ENCODE measurements around the gene IGSF11.
"Not testable (repeated sequence)": the region's sequence is repeated elsewhere in the genome, so short reads cannot be mapped to it uniquely, and the experiment has no call there.

The IGSF11 gene

DNA sequence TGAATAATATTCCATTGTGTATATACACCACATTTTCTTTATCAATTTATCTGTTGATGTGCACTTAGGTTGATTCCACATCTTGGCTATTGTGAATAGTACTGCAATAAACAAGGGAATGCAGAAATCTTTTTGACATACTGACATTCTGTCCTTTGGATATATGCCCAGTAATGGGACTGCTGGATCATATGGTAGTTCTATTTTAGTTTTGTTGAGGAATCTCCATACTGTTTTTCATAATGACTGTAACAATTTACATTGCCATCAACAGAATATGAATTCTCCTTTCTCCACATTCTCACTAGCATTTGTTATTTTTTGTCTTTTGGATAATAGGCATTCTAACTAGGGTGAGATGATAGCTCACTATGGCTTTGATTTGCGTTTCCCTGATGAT lies 174.7 kb downstream of the IGSF11 start:
- DNase-seq = no peak

DNA sequence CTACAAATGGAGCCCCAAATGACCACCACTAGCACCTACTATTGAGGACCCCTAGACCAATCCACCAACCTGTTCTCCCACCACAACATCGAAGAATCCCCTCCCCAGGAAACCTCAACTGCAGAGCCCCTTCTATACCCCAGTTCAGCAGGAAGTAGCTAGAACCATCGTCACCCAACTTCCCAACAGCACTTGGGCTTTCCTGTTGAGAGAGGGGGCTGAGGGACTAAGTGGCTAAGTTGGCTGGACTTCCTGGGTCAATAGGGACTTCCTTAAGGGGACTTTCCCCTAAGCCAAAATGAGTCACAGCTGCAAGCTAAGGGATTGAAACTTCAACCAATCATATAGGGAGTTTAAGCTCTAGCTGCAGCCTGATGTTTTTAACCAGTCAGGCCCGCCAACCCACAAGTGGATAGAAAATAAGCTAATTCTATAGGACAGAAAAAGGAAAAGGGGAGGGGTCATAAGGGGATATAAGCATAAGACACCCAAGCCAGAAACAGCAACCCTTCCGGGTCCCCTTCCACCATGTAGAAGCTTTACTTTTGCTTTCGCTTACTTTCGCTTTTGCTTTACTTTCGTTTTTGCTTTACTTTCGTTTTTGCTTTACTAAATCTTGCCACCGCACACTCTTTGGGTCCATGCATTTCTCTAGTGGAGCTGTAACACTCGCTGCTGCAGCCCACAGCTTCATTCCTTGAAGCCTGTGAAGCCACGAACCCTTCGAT lies 183.0 kb downstream of the IGSF11 start:
- DNase-seq = not testable (repeated sequence)

DNA sequence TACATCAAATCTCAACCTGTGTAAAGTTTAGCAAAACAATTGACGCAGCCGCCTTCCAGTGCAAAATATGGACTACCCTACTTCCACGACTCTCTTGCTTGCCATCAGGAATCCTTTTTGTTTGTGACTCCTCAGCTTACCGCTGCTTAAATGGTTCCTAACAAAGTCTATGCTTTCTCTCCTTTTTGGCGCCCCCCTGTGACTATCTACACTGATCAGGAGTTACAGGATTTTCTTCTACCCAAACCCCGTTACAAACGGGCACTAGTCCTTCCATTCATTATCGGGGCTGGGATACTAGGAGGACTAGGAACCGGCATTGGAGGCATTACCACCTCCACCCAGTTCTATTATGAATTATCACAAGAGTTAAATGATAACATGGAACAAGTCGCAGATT lies 184.0 kb downstream of the IGSF11 start:
- no peak for DNase-seq
